GM23338 (cell line): ENCODE data around the gene RIMS4. TPM values are rescaled to one million over a fixed set of nuclear protein-coding genes. Genes with fewer than 3 reads are reported as not detected.

ENCODE experiments used
- ATAC-seq: fragments of 200-7000 bp; cut with Tn5 transposase; 3 replicates; pipeline ENCODE4 v1.9.1; 2020
- DNase-seq: peaks from one replicate; pipeline ENCODE4 v3.0.0-alpha.2; 2015; ENCODE audit warnings: low spot score
- H2AFZ ChIP-seq: fragments of 200-600 bp; sonication (generic); 2 replicates; pipeline ENCODE4 v1.8.0; 2016; ENCODE audit warnings: antibody characterized with exemption, mild to moderate bottlenecking, moderate library complexity
- H3F3A ChIP-seq: fragments of 200-600 bp; sonication (generic); replicated peaks from 2 replicates; pipeline ENCODE4 v1.8.0; 2017; ENCODE audit warnings: antibody characterized with exemption, mixed run types, low read depth
- H3K27ac ChIP-seq: fragments of 200-600 bp; sonication (generic); 2 replicates; pipeline ENCODE4 v1.6.1; 2016; ENCODE audit warnings: low read depth
- H3K27me3 ChIP-seq: fragments of 200-600 bp; sonication (generic); 2 replicates; pipeline ENCODE4 v1.8.0; 2016; ENCODE audit warnings: mild to moderate bottlenecking, mixed run types, moderate library complexity; ENCODE audit not compliant: insufficient read depth
- H3K36me3 ChIP-seq: fragments of 200-600 bp; sonication (generic); 2 replicates; pipeline ENCODE4 v1.8.0; 2016; ENCODE audit warnings: mild to moderate bottlenecking; ENCODE audit not compliant: insufficient read depth
- H3K4me1 ChIP-seq: fragments of 200-600 bp; sonication (generic); 2 replicates; pipeline ENCODE4 v1.8.0; 2016; ENCODE audit warnings: mild to moderate bottlenecking, moderate library complexity; ENCODE audit not compliant: insufficient read depth
- H3K4me2 ChIP-seq: fragments of 200-600 bp; sonication (generic); 2 replicates; pipeline ENCODE4 v1.7.1; 2017; ENCODE audit warnings: mixed run types
- H3K4me3 ChIP-seq: fragments of 200-600 bp; sonication (generic); 2 replicates; pipeline ENCODE4 v1.6.1; 2016; ENCODE audit warnings: mixed run types
- H3K79me2 ChIP-seq: fragments of 200-600 bp; sonication (generic); replicated peaks from 2 replicates; pipeline ENCODE4 v1.8.0; 2017; ENCODE audit warnings: mild to moderate bottlenecking; ENCODE audit not compliant: insufficient read depth
- H3K9me2 ChIP-seq: fragments of 200-600 bp; sonication (generic); 2 replicates; pipeline ENCODE4 v1.8.0; 2017; ENCODE audit not compliant: insufficient read depth
- H4K20me1 ChIP-seq: fragments of 200-600 bp; sonication (generic); replicated peaks from 2 replicates; pipeline ENCODE4 v1.8.0; 2017; ENCODE audit warnings: mild to moderate bottlenecking; ENCODE audit not compliant: insufficient read depth
- H3K27ac Mint-ChIP-seq: 2 replicates; pipeline ENCODE4 v1.8.0; 2020; ENCODE audit warnings: inconsistent platforms, mild to moderate bottlenecking, moderate library complexity, mixed read lengths
- H3K27me3 Mint-ChIP-seq: 3 replicates; pipeline ENCODE4 v1.8.0; 2022; ENCODE audit warnings: low read depth, mild to moderate bottlenecking, moderate library complexity, mixed read lengths, inconsistent platforms; ENCODE audit not compliant: insufficient read depth, poor library complexity
- H3K36me3 Mint-ChIP-seq: 3 replicates; pipeline ENCODE4 v1.8.0; 2021; ENCODE audit warnings: low read depth, mild to moderate bottlenecking, inconsistent platforms, moderate library complexity, mixed read lengths
- H3K4me1 Mint-ChIP-seq: 3 replicates; pipeline ENCODE4 v1.8.0; 2020; ENCODE audit warnings: mild to moderate bottlenecking, inconsistent platforms, mixed read lengths
- H3K4me3 Mint-ChIP-seq: 3 replicates; pipeline ENCODE4 v1.8.0; 2021; ENCODE audit warnings: moderate library complexity, mild to moderate bottlenecking, inconsistent platforms, mixed read lengths
- H3K9me3 Mint-ChIP-seq: 3 replicates; pipeline ENCODE4 v1.8.0; 2020; ENCODE audit warnings: moderate library complexity, mild to moderate bottlenecking, inconsistent platforms, mixed read lengths
- EZH2phosphoT487 ChIP-seq: fragments of 200-600 bp; sonication (generic); IDR thresholded peaks from one replicate; pipeline ENCODE4 v1.8.1; 2018; ENCODE audit warnings: antibody characterized with exemption; ENCODE audit not compliant: unreplicated experiment
- NANOG ChIP-seq: IDR thresholded peaks from 2 replicates; pipeline ENCODE4 v1.6.1; 2016; ENCODE audit warnings: antibody characterized with exemption, borderline replicate concordance
- POLR2AphosphoS5 ChIP-seq: IDR thresholded peaks from 2 replicates; pipeline ENCODE4 v1.6.1; 2016; ENCODE audit warnings: antibody characterized with exemption, low read depth
- STAT1 ChIP-seq: IDR thresholded peaks from one replicate; pipeline ENCODE4 v1.6.1; 2016; ENCODE audit warnings: antibody characterized with exemption; ENCODE audit not compliant: unreplicated experiment
- ZNF114 ChIP-seq: fragments of 250-450 bp; sonication (Bioruptor Pico); IDR thresholded peaks from 2 replicates; pipeline ENCODE4 v1.5.0; 2020; ENCODE audit warnings: mild to moderate bottlenecking, moderate library complexity
- polyA plus RNA-seq: library from polyadenylated mRNA; unstranded; fragments of >200 nt; fragmentation: Nextera tagmentation; extraction: Ambion mirVana; gene quantifications from 2 replicates; pipeline ENCODE4 v1.2.1, GENCODE V29; 2016
- total RNA-seq: library from RNA; depleted of rRNA; stranded (reverse); fragments of >200 nt; shearing (Covaris generic); gene quantifications from 2 replicates; pipeline ENCODE4 v1.2.3, GENCODE V29; 2014
- TF ChIP-seq, protein P1 (sequence below): IDR thresholded peaks from 2 replicates; pipeline ENCODE4 v1.6.1; 2016; ENCODE audit warnings: antibody characterized with exemption
- TF ChIP-seq, protein P2 (sequence below): fragments of 250-450 bp; sonication (Bioruptor Pico); IDR thresholded peaks from 2 replicates; pipeline ENCODE4 v1.5.0; 2020; ENCODE audit warnings: mild to moderate bottlenecking, moderate library complexity

The RIMS4 gene
- total and polyA plus RNA-seq, 2 experiments from 2014 or later = 3.5 to 39.7 TPM

DNA sequence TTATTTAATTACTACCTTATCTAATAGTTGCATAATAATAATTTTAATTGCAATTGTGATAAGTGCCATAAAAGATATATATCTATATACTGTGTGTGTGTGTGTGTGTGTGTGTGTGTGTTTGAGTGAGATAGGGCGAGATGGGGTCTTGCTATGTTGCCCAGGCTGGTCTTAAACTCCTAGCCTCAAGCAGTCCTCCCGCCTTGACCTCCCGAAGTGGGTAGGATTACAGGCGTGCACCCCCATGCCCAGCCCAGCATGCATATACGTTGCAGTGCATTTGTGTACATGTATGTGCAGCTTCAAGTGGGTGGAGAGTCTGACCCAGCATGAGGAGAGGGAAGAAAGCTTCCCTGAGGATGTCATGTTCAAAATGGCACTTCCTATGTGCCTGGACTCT lies 4.6 kb upstream of the RIMS4 start (continued):
- no peak for TF ChIP-seq POLR2AphosphoS5
- TF ChIP-seq, protein P1, sequence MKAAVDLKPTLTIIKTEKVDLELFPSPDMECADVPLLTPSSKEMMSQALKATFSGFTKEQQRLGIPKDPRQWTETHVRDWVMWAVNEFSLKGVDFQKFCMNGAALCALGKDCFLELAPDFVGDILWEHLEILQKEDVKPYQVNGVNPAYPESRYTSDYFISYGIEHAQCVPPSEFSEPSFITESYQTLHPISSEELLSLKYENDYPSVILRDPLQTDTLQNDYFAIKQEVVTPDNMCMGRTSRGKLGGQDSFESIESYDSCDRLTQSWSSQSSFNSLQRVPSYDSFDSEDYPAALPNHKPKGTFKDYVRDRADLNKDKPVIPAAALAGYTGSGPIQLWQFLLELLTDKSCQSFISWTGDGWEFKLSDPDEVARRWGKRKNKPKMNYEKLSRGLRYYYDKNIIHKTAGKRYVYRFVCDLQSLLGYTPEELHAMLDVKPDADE = no peak
- TF ChIP-seq, protein P2, sequence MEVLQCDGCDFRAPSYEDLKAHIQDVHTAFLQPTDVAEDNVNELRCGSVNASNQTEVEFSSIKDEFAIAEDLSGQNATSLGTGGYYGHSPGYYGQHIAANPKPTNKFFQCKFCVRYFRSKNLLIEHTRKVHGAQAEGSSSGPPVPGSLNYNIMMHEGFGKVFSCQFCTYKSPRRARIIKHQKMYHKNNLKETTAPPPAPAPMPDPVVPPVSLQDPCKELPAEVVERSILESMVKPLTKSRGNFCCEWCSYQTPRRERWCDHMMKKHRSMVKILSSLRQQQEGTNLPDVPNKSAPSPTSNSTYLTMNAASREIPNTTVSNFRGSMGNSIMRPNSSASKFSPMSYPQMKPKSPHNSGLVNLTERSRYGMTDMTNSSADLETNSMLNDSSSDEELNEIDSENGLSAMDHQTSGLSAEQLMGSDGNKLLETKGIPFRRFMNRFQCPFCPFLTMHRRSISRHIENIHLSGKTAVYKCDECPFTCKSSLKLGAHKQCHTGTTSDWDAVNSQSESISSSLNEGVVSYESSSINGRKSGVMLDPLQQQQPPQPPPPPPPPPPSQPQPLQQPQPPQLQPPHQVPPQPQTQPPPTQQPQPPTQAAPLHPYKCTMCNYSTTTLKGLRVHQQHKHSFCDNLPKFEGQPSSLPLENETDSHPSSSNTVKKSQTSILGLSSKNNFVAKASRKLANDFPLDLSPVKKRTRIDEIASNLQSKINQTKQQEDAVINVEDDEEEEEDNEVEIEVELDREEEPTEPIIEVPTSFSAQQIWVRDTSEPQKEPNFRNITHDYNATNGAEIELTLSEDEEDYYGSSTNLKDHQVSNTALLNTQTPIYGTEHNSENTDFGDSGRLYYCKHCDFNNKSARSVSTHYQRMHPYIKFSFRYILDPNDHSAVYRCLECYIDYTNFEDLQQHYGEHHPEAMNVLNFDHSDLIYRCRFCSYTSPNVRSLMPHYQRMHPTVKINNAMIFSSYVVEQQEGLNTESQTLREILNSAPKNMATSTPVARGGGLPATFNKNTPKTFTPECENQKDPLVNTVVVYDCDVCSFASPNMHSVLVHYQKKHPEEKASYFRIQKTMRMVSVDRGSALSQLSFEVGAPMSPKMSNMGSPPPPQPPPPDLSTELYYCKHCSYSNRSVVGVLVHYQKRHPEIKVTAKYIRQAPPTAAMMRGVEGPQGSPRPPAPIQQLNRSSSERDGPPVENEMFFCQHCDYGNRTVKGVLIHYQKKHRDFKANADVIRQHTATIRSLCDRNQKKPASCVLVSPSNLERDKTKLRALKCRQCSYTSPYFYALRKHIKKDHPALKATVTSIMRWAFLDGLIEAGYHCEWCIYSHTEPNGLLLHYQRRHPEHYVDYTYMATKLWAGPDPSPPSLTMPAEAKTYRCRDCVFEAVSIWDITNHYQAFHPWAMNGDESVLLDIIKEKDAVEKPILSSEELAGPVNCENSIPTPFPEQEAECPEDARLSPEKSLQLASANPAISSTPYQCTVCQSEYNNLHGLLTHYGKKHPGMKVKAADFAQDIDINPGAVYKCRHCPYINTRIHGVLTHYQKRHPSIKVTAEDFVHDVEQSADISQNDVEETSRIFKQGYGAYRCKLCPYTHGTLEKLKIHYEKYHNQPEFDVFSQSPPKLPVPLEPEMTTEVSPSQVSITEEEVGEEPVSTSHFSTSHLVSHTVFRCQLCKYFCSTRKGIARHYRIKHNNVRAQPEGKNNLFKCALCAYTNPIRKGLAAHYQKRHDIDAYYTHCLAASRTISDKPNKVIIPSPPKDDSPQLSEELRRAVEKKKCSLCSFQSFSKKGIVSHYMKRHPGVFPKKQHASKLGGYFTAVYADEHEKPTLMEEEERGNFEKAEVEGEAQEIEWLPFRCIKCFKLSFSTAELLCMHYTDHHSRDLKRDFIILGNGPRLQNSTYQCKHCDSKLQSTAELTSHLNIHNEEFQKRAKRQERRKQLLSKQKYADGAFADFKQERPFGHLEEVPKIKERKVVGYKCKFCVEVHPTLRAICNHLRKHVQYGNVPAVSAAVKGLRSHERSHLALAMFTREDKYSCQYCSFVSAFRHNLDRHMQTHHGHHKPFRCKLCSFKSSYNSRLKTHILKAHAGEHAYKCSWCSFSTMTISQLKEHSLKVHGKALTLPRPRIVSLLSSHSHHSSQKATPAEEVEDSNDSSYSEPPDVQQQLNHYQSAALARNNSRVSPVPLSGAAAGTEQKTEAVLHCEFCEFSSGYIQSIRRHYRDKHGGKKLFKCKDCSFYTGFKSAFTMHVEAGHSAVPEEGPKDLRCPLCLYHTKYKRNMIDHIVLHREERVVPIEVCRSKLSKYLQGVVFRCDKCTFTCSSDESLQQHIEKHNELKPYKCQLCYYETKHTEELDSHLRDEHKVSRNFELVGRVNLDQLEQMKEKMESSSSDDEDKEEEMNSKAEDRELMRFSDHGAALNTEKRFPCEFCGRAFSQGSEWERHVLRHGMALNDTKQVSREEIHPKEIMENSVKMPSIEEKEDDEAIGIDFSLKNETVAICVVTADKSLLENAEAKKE = no peak
- no peak for TF ChIP-seq NANOG
- TF ChIP-seq EZH2phosphoT487 = no peak

DNA sequence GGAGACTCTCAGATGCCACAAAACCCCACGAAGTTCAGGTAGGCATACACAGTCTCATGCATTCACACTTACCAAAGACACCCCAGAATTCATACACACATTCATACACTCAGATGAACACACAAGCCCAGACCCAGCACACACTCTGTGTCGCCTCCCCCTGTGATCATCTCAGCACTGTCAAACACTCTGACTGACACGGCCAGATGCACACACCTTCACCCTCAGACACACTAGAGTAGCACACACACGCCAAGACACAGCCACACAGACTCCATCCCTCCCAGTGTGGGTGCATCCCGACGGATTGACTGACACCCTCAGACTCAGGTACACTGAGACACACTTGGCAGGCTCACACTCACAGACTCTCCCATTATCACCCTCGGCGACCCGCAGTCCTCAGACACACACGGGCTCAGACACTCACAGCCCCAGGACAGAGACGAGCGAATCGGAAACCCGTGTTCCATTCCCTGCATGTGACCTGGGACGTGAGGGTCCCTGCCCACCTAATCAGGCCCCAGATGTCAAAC lies 872 bp upstream of the RIMS4 start:
- no peaks in the 10 kb centered on the region; the same call in 2 of the 3 replicates for H3K36me3 Mint-ChIP-seq
- H3K27me3 Mint-ChIP-seq = peaks cover 33% of the 10 kb centered on the region
- peaks cover 49% of the 10 kb centered on the region for H3K27me3 ChIP-seq
- ATAC-seq (no peak), DNase-seq (no peak)
- H3K79me2 ChIP-seq = peaks cover 26% of the 10 kb centered on the region
- peaks cover 29% of the 10 kb centered on the region for H3K4me1 Mint-ChIP-seq
- H3K27ac ChIP-seq = no peak overlapping the region
- 0 out of 2 replicates have a peak, but pooled peaks cover 5% of the 10 kb centered on the region for H3F3A ChIP-seq
- TF ChIP-seq STAT1 = no peak
- no peak for TF ChIP-seq ZNF114 (CRISPR knock-in tag)
- TF ChIP-seq, protein P2 = no peak
- TF ChIP-seq, protein P1 = no peak
- no peak overlapping the region for H3K27ac Mint-ChIP-seq
- peak overlapping the region; percentile 64; the same call in 1 of the 2 replicates for H3K4me3 ChIP-seq
- no peaks in the 10 kb centered on the region for H3K36me3 ChIP-seq
- H3K4me2 ChIP-seq = peak overlapping the region; percentile 81
- peak overlapping the region; percentile 65 for H3K4me3 Mint-ChIP-seq
- no peaks in the 10 kb centered on the region for H3K9me2 ChIP-seq
- no peaks in the 10 kb centered on the region for H3K9me3 Mint-ChIP-seq
- H2AFZ ChIP-seq = peak overlapping the region; percentile 90; the same call in 1 of the 2 replicates
- H4K20me1 ChIP-seq = peaks cover 26% of the 10 kb centered on the region
- peaks cover 11% of the 10 kb centered on the region for H3K4me1 ChIP-seq
